ENCODE data around the gene LMX1A. TPM values are rescaled to one million over a fixed set of nuclear protein-coding genes. Genes with fewer than 3 reads are reported as not detected.

The LMX1A gene
- total RNA-seq, 1 donor from 2014 or later: 1.7 TPM

GRCh38 chr1:165395478-165395877 lies 39.0 kb upstream of the LMX1A start:
- no peak for TF ChIP-seq CTCF (IDR thresholded peaks at IDR 0.05)
- Histone ChIP-seq H3K4me1 (no peaks in the 10 kb centered on the region), H3K36me3 (no peaks in the 10 kb centered on the region), H3K27me3 (no peaks in the 10 kb centered on the region), H3K9me3 (no peaks in the 10 kb centered on the region), H3K4me3 (no peak overlapping the region), H3K27ac (no peak overlapping the region)
- peak in 1 of 2 donors; percentile 9 for DNase-seq (ENCODE audit: low spot score in 2 of 2)
- intact Hi-C loops (cut with DNase I): no loop called here

GRCh38 chr1:165392634-165393571 lies 36.4 kb upstream of the LMX1A start:
- H3K4me1 ChIP-seq: no peaks in the 10 kb centered on the region
- no peaks in the 10 kb centered on the region for H3K27me3 ChIP-seq
- H3K9me3 ChIP-seq: no peaks in the 10 kb centered on the region
- TF ChIP-seq CTCF (IDR thresholded peaks at IDR 0.05): peak; percentile 80 to 96 (median 93)
- peak overlapping the region in 1 of 2 donors; percentile 40 for H3K4me3 ChIP-seq
- intact Hi-C loops (cut with DNase I): loop anchor here (1.0 kb wide), 2 partner anchors 200 to 521 kb away; no protein-coding TSS in a partner anchor
- no peaks in the 10 kb centered on the region for H3K36me3 ChIP-seq
- peak; percentile 70 to 92 for DNase-seq (ENCODE audit: low spot score in 2 of 2)
- no peak overlapping the region for H3K27ac ChIP-seq

DNA sequence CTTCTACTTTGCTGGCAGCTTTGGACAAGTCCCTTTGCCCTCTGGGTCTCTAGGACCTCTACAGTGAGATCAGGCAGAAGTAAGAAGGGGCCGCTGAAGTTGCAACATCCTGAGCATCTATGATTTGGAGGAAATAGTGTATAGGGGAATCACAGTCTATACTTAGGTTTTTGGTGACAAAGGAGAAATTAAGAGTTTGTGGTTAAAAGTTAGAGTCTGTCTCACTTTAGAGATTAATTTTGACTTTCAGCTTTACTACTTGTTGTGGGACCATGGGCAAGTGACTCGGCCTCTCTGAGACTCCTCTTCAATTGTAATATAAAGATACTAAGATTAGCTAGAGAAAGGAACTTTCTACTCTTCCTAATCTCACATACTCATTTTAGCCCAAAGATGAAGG lies 33.1 kb upstream of the LMX1A start:
- H3K9me3 ChIP-seq: no peaks in the 10 kb centered on the region
- DNase-seq (ENCODE audit: low spot score in 2 of 2): peak in 1 of 2 donors; percentile 12
- H3K36me3 ChIP-seq: no peaks in the 10 kb centered on the region
- no peak for TF ChIP-seq CTCF (IDR thresholded peaks at IDR 0.05)
- H3K27me3 ChIP-seq: no peaks in the 10 kb centered on the region
- no peak overlapping the region for H3K27ac ChIP-seq
- intact Hi-C loops (cut with DNase I): no loop called here
- H3K4me3 ChIP-seq: no peak overlapping the region
- no peaks in the 10 kb centered on the region for H3K4me1 ChIP-seq

DNA sequence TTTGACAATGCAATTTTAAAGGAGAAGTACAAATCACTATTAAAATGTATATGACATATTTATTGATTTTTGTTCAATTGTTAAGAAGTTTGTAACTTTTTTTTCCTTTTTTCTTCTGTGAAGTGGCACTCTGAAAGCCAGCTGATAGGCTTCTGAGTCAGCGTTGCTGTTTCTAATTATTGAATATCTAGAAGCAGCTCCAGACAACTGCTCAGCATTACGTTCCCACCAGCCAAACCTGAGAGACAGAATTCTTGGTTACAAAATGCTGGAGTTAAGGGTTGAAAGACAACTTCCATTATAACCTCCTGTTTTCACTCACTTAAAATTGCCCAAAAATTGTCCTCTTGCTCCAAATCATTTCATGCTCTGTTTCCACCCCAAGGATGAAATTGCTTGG lies 31.4 kb upstream of the LMX1A start:
- H3K36me3 ChIP-seq: no peaks in the 10 kb centered on the region
- H3K27ac ChIP-seq: no peak overlapping the region
- TF ChIP-seq CTCF (IDR thresholded peaks at IDR 0.05): no peak
- intact Hi-C loops (cut with DNase I): no loop called here
- H3K4me1 ChIP-seq: peaks cover 0 to 10% of the 10 kb centered on the region in 2 donors
- no peaks in the 10 kb centered on the region for H3K27me3 ChIP-seq
- H3K9me3 ChIP-seq: no peaks in the 10 kb centered on the region
- DNase-seq (ENCODE audit: low spot score in 2 of 2): no peak
- H3K4me3 ChIP-seq: no peak overlapping the region

DNA sequence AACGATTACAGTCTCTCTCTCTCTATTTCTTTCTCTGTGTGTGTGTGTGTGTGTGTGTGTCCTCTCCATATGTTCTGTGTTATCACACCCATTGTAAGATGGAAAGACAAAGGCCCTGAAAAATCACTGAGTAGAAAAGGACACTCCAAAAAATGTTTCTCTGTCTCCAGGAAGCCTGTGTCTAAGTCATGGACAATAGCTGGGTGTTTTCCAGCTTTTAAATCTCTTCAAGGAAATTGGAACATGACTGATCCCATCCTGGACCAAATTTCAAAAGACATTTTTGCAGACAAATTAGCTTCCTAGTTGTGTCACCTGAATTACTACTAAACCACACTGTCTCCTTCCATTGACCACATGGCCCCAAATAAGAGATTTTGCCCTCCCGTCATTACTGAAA lies 31.0 kb upstream of the LMX1A start:
- H3K27me3 ChIP-seq: no peaks in the 10 kb centered on the region
- intact Hi-C loops (cut with DNase I): no loop called here
- H3K36me3 ChIP-seq: no peaks in the 10 kb centered on the region
- no peak for TF ChIP-seq CTCF (IDR thresholded peaks at IDR 0.05)
- no peak overlapping the region for H3K4me3 ChIP-seq
- no peak for DNase-seq (ENCODE audit: low spot score in 2 of 2)
- no peak overlapping the region for H3K27ac ChIP-seq
- H3K9me3 ChIP-seq: no peaks in the 10 kb centered on the region
- peaks cover 0 to 11% of the 10 kb centered on the region in 2 donors for H3K4me1 ChIP-seq
